Psoas muscle (tissue), 8 donors: Measurements from ENCODE around the gene ARHGAP22. TPM values are rescaled to one million over a fixed set of nuclear protein-coding genes. Genes with fewer than 3 reads are reported as not detected.
"Not testable (repeated sequence)": the region's sequence is repeated elsewhere in the genome, so short reads cannot be mapped to it uniquely, and the experiment has no call there.

Experiments used
- ATAC-seq, 4 donors: fragments of 200-7000 bp; cut with Tn5 transposase; one replicate each; pipeline ENCODE4 v1.9.1; 2020; ENCODE audit warnings: moderate library complexity in 3 of 4, mild to moderate bottlenecking in 2 of 4
- DNase-seq, 2 donors: peaks; one replicate each; pipeline ENCODE4 v3.0.0-alpha.2; 2020
- H3K27ac ChIP-seq: fragments of 200-600 bp; one replicate; pipeline ENCODE4 v1.8.0; 2022
- H3K27me3 ChIP-seq, 3 donors: fragments of 200-600 bp in 1 of 3; one replicate each; pipeline versions ENCODE4 v1.6.1 to v1.8.0; 2013 to 2022; ENCODE audit warnings: low read length in 2 of 3, mild to moderate bottlenecking in 2 of 3, moderate library complexity in 1 of 3; ENCODE audit not compliant: insufficient read depth in 3 of 3
- H3K36me3 ChIP-seq, 2 donors: fragments of 200-600 bp in 1 of 2; one replicate each; pipeline versions ENCODE4 v1.6.1 to v1.8.0; 2013 to 2022; ENCODE audit warnings: low read depth in 1 of 2, mild to moderate bottlenecking in 1 of 2, moderate library complexity in 1 of 2; ENCODE audit not compliant: insufficient read depth in 1 of 2
- H3K4me1 ChIP-seq: fragments of 200-600 bp; one replicate; pipeline ENCODE4 v1.8.0; 2022
- H3K4me3 ChIP-seq: fragments of 200-600 bp; one replicate; pipeline ENCODE4 v1.8.0; 2022; ENCODE audit warnings: mild to moderate bottlenecking
- H3K9me3 ChIP-seq: fragments of 200-600 bp; one replicate; pipeline ENCODE4 v1.8.0; 2022
- WGBS, 3 donors: extraction: QIAGEN DNeasy Blood & Tissue Kit; methylation state at CpG; one replicate each; pipeline versions ENCODE4 v1.1.6 to v1.1.7; 2013; 5-methylcytosine and 5-hydroxymethylcytosine counted together
- intact Hi-C, 2 donors: fragments of 100-400 bp; cut with DNase I; formaldehyde crosslinking; loops; one replicate each; pipeline versions ENCODE4 v1.11.0 to v1.14.2; 2022
- polyA plus RNA-seq, 3 donors: library from polyadenylated mRNA; stranded (reverse); fragments of 200-250 nt; gene quantifications; one replicate each; pipeline ENCODE4 v1.2.3, GENCODE V29; 2013
- total RNA-seq, 4 donors: library from RNA; stranded (reverse); fragmentation: NEBNext Ultra II Directional in 2 of 4; extraction: Animal tissue kit (Norgen Biotek cat#: 25700) in 2 of 4; gene quantifications; one replicate each; pipeline versions ENCODE4 v1.2.1 to v1.2.4, GENCODE V29; 2021 to 2023
- TF ChIP-seq, protein P1 (sequence below): fragments of 200-600 bp; IDR thresholded peaks from one replicate; pipeline ENCODE4 v1.8.0; 2022; ENCODE audit warnings: antibody characterized with exemption
- donor health status: healthy with polysubstance abuse.
- donor health status: DM: no; HTN: no; CAD: no; lungs with moderate emphysema.
- donor health status: Bipolar disorder and iron deficiency.
- donor health status: healthy.
- donor health status: DM: yes; HTN: yes; CAD: no.
- donor health status: DM: no; HTN: no; CAD: no.
- donor health status: DM: no; HTN: no; CAD: no.
- donor health status: DM: yes; HTN: yes; CAD: no.

ARHGAP22 gene
- total and polyA plus RNA-seq, 7 donors = 0.46 to 2.9 (median 1.6) TPM

DNA sequence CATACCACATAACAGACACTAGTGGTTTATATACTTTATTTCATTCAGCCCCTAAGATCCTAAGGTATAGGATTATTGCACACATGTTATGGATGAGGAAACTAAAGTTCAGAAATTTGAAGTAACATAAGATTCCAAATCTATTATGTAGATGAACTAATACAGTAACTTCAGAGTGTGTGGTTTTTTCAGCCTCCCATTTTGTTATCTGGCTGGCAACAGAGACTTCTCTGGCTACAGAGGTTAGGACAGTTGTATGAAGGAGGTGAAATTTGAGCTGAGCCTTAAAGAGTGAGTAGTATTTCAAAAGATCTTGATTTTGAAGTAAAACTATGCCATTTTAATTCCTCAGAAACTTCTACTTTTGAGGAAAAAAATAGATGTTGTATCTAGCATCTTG is 173.0 kb downstream of the ARHGAP22 start:
- ATAC-seq (no peak), DNase-seq (no peak)
- intact Hi-C loops = no loop called here
- H3K4me1 ChIP-seq = no peaks in the 10 kb centered on the region
- TF ChIP-seq, protein P1, sequence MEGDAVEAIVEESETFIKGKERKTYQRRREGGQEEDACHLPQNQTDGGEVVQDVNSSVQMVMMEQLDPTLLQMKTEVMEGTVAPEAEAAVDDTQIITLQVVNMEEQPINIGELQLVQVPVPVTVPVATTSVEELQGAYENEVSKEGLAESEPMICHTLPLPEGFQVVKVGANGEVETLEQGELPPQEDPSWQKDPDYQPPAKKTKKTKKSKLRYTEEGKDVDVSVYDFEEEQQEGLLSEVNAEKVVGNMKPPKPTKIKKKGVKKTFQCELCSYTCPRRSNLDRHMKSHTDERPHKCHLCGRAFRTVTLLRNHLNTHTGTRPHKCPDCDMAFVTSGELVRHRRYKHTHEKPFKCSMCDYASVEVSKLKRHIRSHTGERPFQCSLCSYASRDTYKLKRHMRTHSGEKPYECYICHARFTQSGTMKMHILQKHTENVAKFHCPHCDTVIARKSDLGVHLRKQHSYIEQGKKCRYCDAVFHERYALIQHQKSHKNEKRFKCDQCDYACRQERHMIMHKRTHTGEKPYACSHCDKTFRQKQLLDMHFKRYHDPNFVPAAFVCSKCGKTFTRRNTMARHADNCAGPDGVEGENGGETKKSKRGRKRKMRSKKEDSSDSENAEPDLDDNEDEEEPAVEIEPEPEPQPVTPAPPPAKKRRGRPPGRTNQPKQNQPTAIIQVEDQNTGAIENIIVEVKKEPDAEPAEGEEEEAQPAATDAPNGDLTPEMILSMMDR = no peak
- H3K27me3 ChIP-seq = no peaks in the 10 kb centered on the region
- no peaks in the 10 kb centered on the region for H3K9me3 ChIP-seq
- H3K27ac ChIP-seq = no peak overlapping the region
- H3K36me3 ChIP-seq = peaks cover 0 to 49% of the 10 kb centered on the region in 2 donors
- no peak overlapping the region for H3K4me3 ChIP-seq

DNA sequence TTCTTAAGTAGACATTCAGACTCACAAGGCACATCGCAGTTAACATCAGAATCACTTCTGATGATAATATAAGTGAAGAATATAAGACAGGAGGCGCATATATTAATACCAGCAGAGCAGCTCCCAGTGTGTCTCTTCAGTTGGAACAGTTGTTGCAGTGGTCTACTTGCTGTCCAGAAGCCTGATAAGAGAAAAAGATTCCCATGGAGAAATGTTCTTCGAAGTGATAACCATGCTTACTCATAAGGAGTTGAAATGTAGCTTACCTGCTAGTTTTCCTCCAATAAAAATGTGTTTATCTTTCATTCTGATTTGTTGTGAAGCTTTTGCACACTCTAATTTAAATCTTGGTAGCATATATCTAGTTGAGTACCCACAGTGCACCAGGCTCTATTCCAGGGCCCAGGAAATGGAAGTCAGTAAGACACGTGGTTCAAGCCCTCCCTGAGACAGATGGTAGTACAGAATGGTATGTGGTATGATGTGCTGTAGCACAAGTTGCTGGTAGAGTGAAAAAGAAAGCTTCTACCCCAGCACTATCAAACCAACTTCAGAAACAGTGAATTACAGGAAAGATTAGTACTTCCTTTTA is 174.4 kb downstream of the ARHGAP22 start:
- Histone ChIP-seq H3K27me3 (no peaks in the 10 kb centered on the region), H3K36me3 (peaks cover 0 to 46% of the 10 kb centered on the region in 2 donors), H3K27ac (no peak overlapping the region), H3K9me3 (no peaks in the 10 kb centered on the region), H3K4me1 (no peaks in the 10 kb centered on the region), H3K4me3 (no peak overlapping the region)
- ATAC-seq (no peak), DNase-seq (no peak)
- intact Hi-C loops = no loop called here
- WGBS, 3 donors = 88 to 90% (median 89%) methylated on average over 4 of the region's 4 CpGs
- TF ChIP-seq, protein P1 = no peak

GRCh38 chr10:48429309-48429708 is 175.6 kb downstream of the ARHGAP22 start:
- Histone ChIP-seq H3K27ac (no peak overlapping the region), H3K9me3 (no peaks in the 10 kb centered on the region), H3K4me3 (no peak overlapping the region), H3K36me3 (peaks cover 0 to 40% of the 10 kb centered on the region in 2 donors), H3K27me3 (no peaks in the 10 kb centered on the region), H3K4me1 (no peaks in the 10 kb centered on the region)
- intact Hi-C loops = no loop called here
- WGBS, 3 donors = 79 to 85% (median 82%) methylated on average over 1 of the region's 1 CpG
- ATAC-seq (no peak), DNase-seq (no peak)
- TF ChIP-seq, protein P1 = no peak

GRCh38 chr10:48428896-48429295 is 176.0 kb downstream of the ARHGAP22 start:
- 93 to 96% (median 93%) methylated on average over 3 of the region's 3 CpGs for WGBS, 3 donors
- intact Hi-C loops = no loop called here
- no peaks in the 10 kb centered on the region for H3K4me1 ChIP-seq
- H3K9me3 ChIP-seq = no peaks in the 10 kb centered on the region
- H3K4me3 ChIP-seq = no peak overlapping the region
- no peak overlapping the region for H3K27ac ChIP-seq
- ATAC-seq = no peak
- peaks cover 0 to 40% of the 10 kb centered on the region in 2 donors for H3K36me3 ChIP-seq
- no peaks in the 10 kb centered on the region for H3K27me3 ChIP-seq
- no peak for DNase-seq
- TF ChIP-seq, protein P1 = no peak

DNA sequence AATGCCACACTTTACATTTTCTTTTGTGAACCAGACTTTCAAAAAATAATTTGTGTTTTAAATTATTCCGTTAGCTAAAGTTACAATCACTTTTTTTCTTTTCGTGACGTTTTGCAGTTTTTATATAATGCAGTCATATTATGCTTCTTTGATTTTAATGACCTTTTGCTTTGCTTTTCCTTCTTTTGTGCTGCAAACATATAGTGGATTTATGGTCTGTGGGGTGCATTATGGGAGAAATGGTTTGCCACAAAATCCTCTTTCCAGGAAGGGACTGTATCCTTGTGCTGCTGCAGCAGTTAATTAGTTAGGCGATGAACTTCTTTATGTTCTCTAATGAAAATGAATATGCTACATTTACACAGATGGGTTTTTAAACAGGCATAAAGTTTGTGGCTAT is 181.0 kb downstream of the ARHGAP22 start:
- WGBS, 3 donors = 91 to 94% (median 93%) methylated on average over 4 of the region's 4 CpGs
- Histone ChIP-seq H3K27ac (no peak overlapping the region), H3K36me3 (peaks cover 0 to 16% of the 10 kb centered on the region in 2 donors), H3K27me3 (no peaks in the 10 kb centered on the region), H3K4me1 (no peaks in the 10 kb centered on the region), H3K9me3 (no peaks in the 10 kb centered on the region), H3K4me3 (no peak overlapping the region)
- DNase-seq (no peak), ATAC-seq (no peak)
- TF ChIP-seq, protein P1 = no peak
- intact Hi-C loops = no loop called here

GRCh38 chr10:48421862-48422261 is 183.0 kb downstream of the ARHGAP22 start:
- ATAC-seq, H3K4me3 ChIP-seq, H3K4me1 ChIP-seq, H3K27ac ChIP-seq, intact Hi-C loops, H3K9me3 ChIP-seq, H3K27me3 ChIP-seq, DNase-seq: not testable (repeated sequence)
- 74 to 90% (median 82%) methylated on average over 2 of the region's 2 CpGs for WGBS, 3 donors
- H3K36me3 ChIP-seq = peaks cover 0 to 11% of the 10 kb centered on the region in 2 donors
